IMR-90 (cell line): ENCODE data around the gene PRR19. TPM values are rescaled to one million over a fixed set of nuclear protein-coding genes. Genes with fewer than 3 reads are reported as not detected.
A peak's percentile ranks its signal among the peaks of the same experiment; 100 is the strongest.

Source experiments
- ATAC-seq: fragments of 200-7000 bp; cut with Tn5 transposase; 2 replicates; pipeline ENCODE4 v1.9.1; 2020; ENCODE audit warnings: low read depth, mild to moderate bottlenecking, moderate library complexity
- BruUV-seq: library from RNA; stranded (reverse); fragments of 400-500 nt; replicated peaks from 2 replicates; lab custom pipeline; 2021; lab: Mats Ljungman, UMichigan
- CTCF ChIA-PET: fragments of 300-600 bp; formaldehyde crosslinking; extraction: SDS; loops from one replicate; lab custom pipeline; 2021; ENCODE audit warnings: antibody characterized with exemption; lab: Yijun Ruan, JAX
- POLR2A ChIA-PET: fragments of 300-600 bp; sonication (Branson Sonifier 250); formaldehyde crosslinking; loops from one replicate; lab custom pipeline; 2022; ENCODE audit warnings: antibody characterized with exemption; ENCODE audit not compliant: unreplicated experiment; lab: Charles Lee
- DNase-seq: peaks from one replicate; pipeline ENCODE4 v3.0.0; 2013
- H2AFZ ChIP-seq: replicated peaks from 2 replicates; pipeline ENCODE3; 2013; ENCODE audit warnings: low read length, mild to moderate bottlenecking; ENCODE audit not compliant: poor library complexity
- H2AK5ac ChIP-seq: 2 replicates; pipeline ENCODE4 v1.6.1; 2013; ENCODE audit warnings: low read depth, low read length, inconsistent platforms
- H2AK9ac ChIP-seq: replicated peaks from 2 replicates; pipeline ENCODE3; 2013; ENCODE audit warnings: mild to moderate bottlenecking, low read depth, low read length, moderate library complexity; ENCODE audit not compliant: poor library complexity
- H2BK120ac ChIP-seq: 2 replicates; pipeline ENCODE4 v1.6.1; 2013; ENCODE audit warnings: low read depth, low read length, inconsistent platforms
- H2BK15ac ChIP-seq: 3 replicates; pipeline ENCODE4 v1.6.1; 2013; ENCODE audit warnings: low read depth, low read length, inconsistent platforms
- H2BK20ac ChIP-seq: 2 replicates; pipeline ENCODE4 v1.6.1; 2013; ENCODE audit warnings: low read depth, mild to moderate bottlenecking, inconsistent platforms, low read length, moderate library complexity
- H2BK5ac ChIP-seq: 2 replicates; pipeline ENCODE4 v1.6.1; 2013; ENCODE audit warnings: mild to moderate bottlenecking, low read depth, low read length, inconsistent platforms; ENCODE audit not compliant: poor library complexity, severe bottlenecking
- H3K14ac ChIP-seq: replicated peaks from 2 replicates; pipeline ENCODE4 v1.6.1; 2013; ENCODE audit warnings: low read depth, low read length, inconsistent platforms
- H3K18ac ChIP-seq: 2 replicates; pipeline ENCODE4 v1.6.1; 2013; ENCODE audit warnings: low read depth, low read length, control low read depth
- H3K23ac ChIP-seq: 2 replicates; pipeline ENCODE4 v1.6.1; 2013; ENCODE audit warnings: low read depth, low read length, inconsistent platforms
- H3K27ac ChIP-seq: 2 replicates; pipeline ENCODE4 v1.5.1; 2013; ENCODE audit warnings: mild to moderate bottlenecking, control low read depth, low read length; ENCODE audit not compliant: insufficient read depth
- H3K27me3 ChIP-seq: 2 replicates; pipeline ENCODE4 v1.6.1; 2013; ENCODE audit warnings: low read length; ENCODE audit not compliant: control insufficient read depth, insufficient read depth
- H3K36me3 ChIP-seq: 2 replicates; pipeline ENCODE4 v1.6.1; 2013; ENCODE audit warnings: low read length, mixed read lengths; ENCODE audit not compliant: control insufficient read depth, insufficient read depth
- H3K4ac ChIP-seq: 2 replicates; pipeline ENCODE4 v1.6.1; 2013; ENCODE audit warnings: low read depth, low read length, inconsistent platforms
- H3K4me1 ChIP-seq: 2 replicates; pipeline ENCODE4 v1.6.1; 2013; ENCODE audit warnings: low read length, mixed read lengths; ENCODE audit not compliant: control insufficient read depth, insufficient read depth
- H3K4me2 ChIP-seq: 2 replicates; pipeline ENCODE4 v1.6.1; 2013; ENCODE audit warnings: low read depth, mild to moderate bottlenecking, control low read depth, low read length, moderate library complexity
- H3K4me3 ChIP-seq: 2 replicates; pipeline ENCODE4 v1.5.1; 2013; ENCODE audit warnings: low read depth, mild to moderate bottlenecking, control low read depth, low read length, moderate library complexity; ENCODE audit not compliant: insufficient read depth
- H3K56ac ChIP-seq: 2 replicates; pipeline ENCODE4 v1.6.1; 2013; ENCODE audit warnings: low read length, inconsistent platforms; ENCODE audit not compliant: insufficient read depth; ENCODE audit errors: extremely low read depth
- H3K79me1 ChIP-seq, 2 experiments: 2 replicates each; pipeline ENCODE4 v1.6.1; 2013; ENCODE audit warnings: low read length in 2 of 2, inconsistent platforms in 1 of 2, low read depth in 1 of 2
- H3K9ac ChIP-seq: 2 replicates; pipeline ENCODE4 v1.6.1; 2013; ENCODE audit warnings: low read depth, low read length, control low read depth
- H3K9me1 ChIP-seq: 2 replicates; pipeline ENCODE4 v1.6.1; 2013; ENCODE audit warnings: low read length, inconsistent platforms; ENCODE audit not compliant: insufficient read depth
- H3K9me3 ChIP-seq: 2 replicates; pipeline ENCODE4 v1.6.1; 2013; ENCODE audit warnings: low read length; ENCODE audit not compliant: control insufficient read depth, insufficient read depth
- H4K20me1 ChIP-seq: 2 replicates; pipeline ENCODE4 v1.6.1; 2013; ENCODE audit warnings: low read length, inconsistent platforms; ENCODE audit not compliant: insufficient read depth
- H4K5ac ChIP-seq: 2 replicates; pipeline ENCODE4 v1.6.1; 2013; ENCODE audit warnings: mild to moderate bottlenecking, low read depth, low read length, control low read depth
- H4K8ac ChIP-seq, 2 experiments: 2 replicates each; pipeline ENCODE4 v1.6.1; 2013; ENCODE audit warnings: low read depth in 2 of 2, low read length in 2 of 2, control low read depth in 1 of 2, inconsistent platforms in 1 of 2
- H4K91ac ChIP-seq: 2 replicates; pipeline ENCODE4 v1.6.1; 2013; ENCODE audit warnings: low read depth, low read length, inconsistent platforms; ENCODE audit not compliant: insufficient read depth
- BHLHE40 ChIP-seq: fragments of 150-350 bp; IDR thresholded peaks from 2 replicates; pipeline ENCODE4 v1.6.1; 2016; ENCODE audit warnings: mild to moderate bottlenecking, low read depth, low read length
- FOS ChIP-seq: fragments of 150-350 bp; IDR thresholded peaks from 2 replicates; pipeline ENCODE4 v1.6.1; 2016; ENCODE audit warnings: low read depth, low read length
- MAFK ChIP-seq: IDR thresholded peaks from 2 replicates; pipeline ENCODE4 v1.6.1; 2012; ENCODE audit warnings: low read depth, low read length, improper control_type of control experiment
- MAZ ChIP-seq: IDR thresholded peaks from 2 replicates; pipeline ENCODE4 v1.6.1; 2012; ENCODE audit warnings: low read depth, mild to moderate bottlenecking, low read length, improper control_type of control experiment, moderate library complexity, borderline replicate concordance
- NFE2L2 ChIP-seq: fragments of 150-350 bp; IDR thresholded peaks from 2 replicates; pipeline ENCODE4 v1.6.1; 2016; ENCODE audit warnings: low read depth, mild to moderate bottlenecking, low read length
- POLR2A ChIP-seq: IDR thresholded peaks from 2 replicates; pipeline ENCODE4 v1.6.1; 2012; ENCODE audit warnings: mild to moderate bottlenecking, low read depth, low read length
- RCOR1 ChIP-seq: IDR thresholded peaks from 2 replicates; pipeline ENCODE4 v1.6.1; 2012; ENCODE audit warnings: mild to moderate bottlenecking, low read length, improper control_type of control experiment; ENCODE audit not compliant: insufficient replicate concordance
- USF2 ChIP-seq: fragments of 150-350 bp; IDR thresholded peaks from 2 replicates; pipeline ENCODE4 v1.6.1; 2017; ENCODE audit warnings: mild to moderate bottlenecking, antibody characterized with exemption, low read length, low read depth
- WGBS, 2 experiments: methylation state at CpG; one replicate each; pipeline versions ENCODE4 v1.1.5 to v1.1.7; 2013; ENCODE audit warnings: missing lambda C conversion rate in 2 of 2; ENCODE audit not compliant: insufficient read length in 1 of 2; ENCODE audit errors: extremely low coverage in 2 of 2; 5-methylcytosine and 5-hydroxymethylcytosine counted together
- dilution Hi-C: fragments of 300-500 bp; cut with HindIII; formaldehyde crosslinking; loops from one replicate; pipeline ENCODE4 v1.14.3; 2018; ENCODE audit warnings: low sequenced_read_pairs; ENCODE audit not compliant: unreplicated experiment
- in situ Hi-C: fragments of 300-500 bp; cut with MboI; formaldehyde crosslinking; loops from 3 replicates; pipeline ENCODE4 v1.14.3; 2019; ENCODE audit warnings: low sequenced_read_pairs, inconsistent platforms, mixed read lengths
- intact Hi-C: fragments of 100-400 bp; cut with micrococcal nuclease; formaldehyde crosslinking; loops from 2 replicates; pipeline ENCODE4 v1.10.0; 2022
- polyA plus RNA-seq, 3 experiments: library from polyadenylated mRNA; depleted of rRNA; stranded (reverse); fragments of >200 nt; gene quantifications; 2 replicates each; pipeline ENCODE4 v1.2.3, GENCODE V29; 2012; ENCODE audit warnings: low replicate concordance in 1 of 3
- total RNA-seq: library from RNA; depleted of rRNA; stranded (reverse); fragments of >200 nt; gene quantifications from 2 replicates; pipeline ENCODE4 v1.2.3, GENCODE V29; 2012

PRR19 gene
- total and polyA plus RNA-seq, 2 of the 4 experiments (the other 2 are of a cell fraction) = 0.36 to 1.6 TPM

DNA sequence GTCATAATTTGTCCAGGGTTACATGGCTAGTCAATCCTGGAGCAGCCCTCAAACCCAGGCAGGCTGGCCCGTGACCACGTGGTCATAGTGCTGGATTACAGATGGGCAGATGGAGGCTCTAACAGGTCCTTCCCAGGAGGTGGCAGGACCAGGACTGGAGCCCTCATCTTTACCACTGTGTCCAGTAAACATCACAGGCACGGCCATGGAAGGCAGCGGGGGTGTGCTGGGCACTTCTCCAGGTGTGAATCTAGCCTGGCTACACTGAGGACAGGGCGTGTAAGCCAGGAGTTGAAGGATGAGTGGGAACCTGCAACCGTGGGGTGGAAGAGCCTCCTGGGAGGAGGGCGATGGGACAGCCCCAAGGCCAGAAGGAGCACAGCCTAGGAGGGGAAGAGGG, 26.8 kb upstream of the PRR19 start:
- Histone ChIP-seq H2BK5ac (no peak overlapping the region), H3K27ac (no peak overlapping the region), H3K18ac (no peak overlapping the region), H3K9me3 (no peaks in the 10 kb centered on the region), H3K79me1 (peaks cover 41 to 79% of the 10 kb centered on the region in 2 experiments), H4K91ac (no peak overlapping the region), H3K9me1 (peaks cover 8% of the 10 kb centered on the region; the same call in 1 of the 2 replicates), H2AK5ac (no peak overlapping the region), H3K23ac (no peak overlapping the region), H2BK20ac (no peak overlapping the region), H2AFZ (no peak overlapping the region), H3K56ac (no peak overlapping the region), H4K8ac (no peak overlapping the region), H3K4ac (no peak overlapping the region), H4K20me1 (peaks cover 34% of the 10 kb centered on the region; the same call in 1 of the 2 replicates), H3K14ac (no peak overlapping the region), H3K36me3 (peaks cover 29% of the 10 kb centered on the region), H3K4me1 (peaks cover 30% of the 10 kb centered on the region), H4K5ac (no peak overlapping the region), H3K9ac (no peak overlapping the region), H2BK15ac (no peak overlapping the region), H2AK9ac (peak overlapping the region; percentile 52), H3K4me2 (no peak overlapping the region), H3K27me3 (no peaks in the 10 kb centered on the region), H3K4me3 (no peak overlapping the region), H2BK120ac (no peak overlapping the region)
- ATAC-seq = no peak
- TF ChIP-seq BHLHE40 (no peak), RCOR1 (no peak), FOS (no peak), NFE2L2 (no peak), USF2 (no peak), MAZ (no peak), POLR2A (no peak), MAFK (no peak)
- no CpG with 5 or more reads among the region's 7 CpGs for WGBS, 2 experiments
- no peak for DNase-seq
- ChIA-PET CTCF (no interaction called here), POLR2A (no interaction called here)
- dilution Hi-C loops = no loop called here
- BruUV-seq = no TSS peak
- intact Hi-C loops = no loop called here
- in situ Hi-C loops = no loop called here
